Glutamatergic neuron (in vitro differentiated cells): ENCODE measurements around the gene SERTAD2. TPM values are rescaled to one million over a fixed set of nuclear protein-coding genes. Genes with fewer than 3 reads are reported as not detected.
A peak's percentile ranks its signal among the peaks of the same experiment; 100 is the strongest.

Experiments
- DNase-seq: peaks from one replicate; pipeline ENCODE4 v3.0.0; 2022
- H3K27ac Mint-ChIP-seq: one replicate; pipeline ENCODE4 v1.8.0; 2020; ENCODE audit warnings: mild to moderate bottlenecking, mixed read lengths, inconsistent platforms; ENCODE audit not compliant: unreplicated experiment
- H3K27me3 Mint-ChIP-seq: one replicate; pipeline ENCODE4 v1.8.0; 2020; ENCODE audit warnings: mild to moderate bottlenecking, moderate library complexity, mixed read lengths, inconsistent platforms; ENCODE audit not compliant: unreplicated experiment
- H3K36me3 Mint-ChIP-seq: one replicate; pipeline ENCODE4 v1.8.0; 2020; ENCODE audit warnings: mild to moderate bottlenecking, mixed read lengths, inconsistent platforms; ENCODE audit not compliant: unreplicated experiment
- H3K4me1 Mint-ChIP-seq: one replicate; pipeline ENCODE4 v1.8.0; 2020; ENCODE audit warnings: mild to moderate bottlenecking, low read depth, mixed read lengths, inconsistent platforms; ENCODE audit not compliant: unreplicated experiment
- H3K4me3 Mint-ChIP-seq: one replicate; pipeline ENCODE4 v1.8.0; 2020; ENCODE audit warnings: mild to moderate bottlenecking, mixed read lengths, inconsistent platforms; ENCODE audit not compliant: unreplicated experiment
- H3K9me3 Mint-ChIP-seq: one replicate; pipeline ENCODE4 v1.8.0; 2020; ENCODE audit warnings: mild to moderate bottlenecking, moderate library complexity, mixed read lengths, inconsistent platforms; ENCODE audit not compliant: unreplicated experiment
- CTCF ChIP-seq: fragments of 200-600 bp; sonication (generic); IDR thresholded peaks from one replicate; pipeline ENCODE4 v1.5.0; 2021; ENCODE audit not compliant: partially characterized antibody, unreplicated experiment
- total RNA-seq: library from RNA; stranded (reverse); fragmentation: NEBNext Ultra II Directional; extraction: Animal tissue kit (Norgen Biotek cat#: 25700); gene quantifications from one replicate; pipeline ENCODE4 v1.2.1, GENCODE V29; 2021; ENCODE audit not compliant: unreplicated experiment

Gene SERTAD2
- total RNA-seq, 1 donor from 2014 or later, result 15.7 TPM

DNA sequence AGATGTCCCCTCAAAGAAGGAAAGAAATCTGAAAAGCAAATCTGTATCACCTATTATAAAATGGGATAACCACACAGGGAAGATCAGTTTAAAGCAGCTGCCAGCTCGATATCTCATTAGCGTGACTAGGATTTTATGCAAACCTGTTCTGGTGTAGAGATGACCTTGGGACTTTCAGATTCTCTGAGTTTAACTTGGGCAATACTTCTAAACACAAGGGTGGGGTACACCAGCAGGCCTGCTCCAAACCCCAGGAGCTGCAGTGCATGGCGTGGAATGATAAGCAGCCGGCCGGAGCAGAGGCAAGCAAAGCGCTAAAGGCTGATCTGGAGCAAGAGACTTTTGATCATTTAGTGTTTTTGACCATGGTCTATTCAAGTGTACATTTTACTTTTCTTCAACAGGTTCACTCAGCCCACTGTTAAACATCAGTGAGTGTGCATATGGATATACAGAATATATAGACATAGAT lies 4.7 kb downstream of the SERTAD2 start:
- H3K27me3 Mint-ChIP-seq, result peaks cover 4% of the 10 kb centered on the region
- peak overlapping the region; percentile 30 for H3K4me3 Mint-ChIP-seq
- peak overlapping the region; percentile 55 for H3K27ac Mint-ChIP-seq
- H3K36me3 Mint-ChIP-seq, result no peaks in the 10 kb centered on the region
- no peak for DNase-seq
- peaks cover 9% of the 10 kb centered on the region for H3K9me3 Mint-ChIP-seq
- peaks cover 50% of the 10 kb centered on the region for H3K4me1 Mint-ChIP-seq
- TF ChIP-seq CTCF, result no peak

- Mint-ChIP-seq H3K27me3 (peaks cover 2% of the 10 kb centered on the region), H3K36me3 (no peaks in the 10 kb centered on the region), H3K27ac (no peak overlapping the region), H3K4me1 (peaks cover 47% of the 10 kb centered on the region), H3K4me3 (peak overlapping the region; percentile 55), H3K9me3 (peaks cover 5% of the 10 kb centered on the region)
- DNase-seq, result peak; percentile 87
- TF ChIP-seq CTCF, result peak; percentile 96
Measured at GRCh38 chr2:64646007-64646880, 7.5 kb downstream of the SERTAD2 start.

DNA sequence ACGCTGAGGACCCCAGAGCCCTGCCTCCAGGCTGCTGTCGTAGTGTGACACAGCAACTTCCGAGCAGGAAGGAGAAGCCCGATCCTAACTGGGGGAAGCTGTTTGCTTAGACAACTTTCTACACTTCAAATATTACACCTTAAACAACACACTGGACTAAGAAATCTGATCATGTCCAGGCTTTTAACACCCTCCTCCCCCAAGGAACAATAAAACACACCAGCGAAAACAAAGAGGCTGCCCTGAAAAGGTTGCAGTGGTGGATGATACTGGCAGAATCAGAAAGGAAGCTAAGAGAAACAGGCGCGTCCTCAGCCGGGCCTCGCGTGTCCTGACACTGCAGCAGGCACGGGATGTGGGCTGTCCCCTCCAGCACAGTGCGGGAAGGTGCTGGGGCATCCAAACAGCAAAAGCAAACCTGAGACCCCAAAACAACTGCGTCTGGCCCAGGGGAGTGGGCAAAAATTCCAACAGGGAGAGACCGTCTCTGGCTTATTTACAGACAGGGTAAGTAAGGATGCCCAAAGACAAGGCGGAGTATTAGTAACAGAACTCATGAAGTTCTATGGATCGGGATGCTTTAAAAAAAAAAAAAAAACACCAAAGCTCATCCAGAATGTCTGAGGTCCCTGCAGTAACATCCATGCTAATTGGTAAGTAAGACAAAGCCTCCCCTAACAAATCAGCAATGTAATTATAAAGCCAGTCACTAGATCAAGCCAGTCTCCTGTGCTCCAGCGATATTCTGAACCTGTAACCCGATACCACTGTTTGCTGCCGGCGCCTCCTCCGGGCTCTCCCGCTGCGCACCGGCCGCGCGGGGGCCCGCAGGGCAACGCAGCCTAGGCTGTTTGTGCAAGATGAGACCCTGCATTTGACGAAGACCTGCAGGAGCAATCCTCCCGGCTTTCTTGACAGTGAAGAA lies 9.0 kb downstream of the SERTAD2 start:
- H3K4me3 Mint-ChIP-seq, result peak overlapping the region; percentile 97
- H3K27ac Mint-ChIP-seq, result peak overlapping the region; percentile 98
- no peak for TF ChIP-seq CTCF
- H3K27me3 Mint-ChIP-seq, result peaks cover 2% of the 10 kb centered on the region
- H3K9me3 Mint-ChIP-seq, result peaks cover 5% of the 10 kb centered on the region
- H3K4me1 Mint-ChIP-seq, result peaks cover 45% of the 10 kb centered on the region
- no peaks in the 10 kb centered on the region for H3K36me3 Mint-ChIP-seq
- peak; percentile 79 for DNase-seq

GRCh38 chr2:64643838-64644457 lies 9.8 kb downstream of the SERTAD2 start:
- Mint-ChIP-seq H3K4me1 (peaks cover 47% of the 10 kb centered on the region), H3K4me3 (peak overlapping the region; percentile 97), H3K36me3 (no peaks in the 10 kb centered on the region), H3K27ac (peak overlapping the region; percentile 98), H3K27me3 (peaks cover 2% of the 10 kb centered on the region), H3K9me3 (peaks cover 5% of the 10 kb centered on the region)
- no peak for TF ChIP-seq CTCF
- no peak for DNase-seq
